GM12878 (cell line): ENCODE measurements around the gene ZNF527. TPM values are rescaled to one million over a fixed set of nuclear protein-coding genes. Genes with fewer than 3 reads are reported as not detected.

Source experiments
- HDAC2 ChIP-seq: fragments of 200-600 bp; sonication (generic); IDR thresholded peaks from 2 replicates; pipeline ENCODE4 v1.6.1; 2017
- KLF5 ChIP-seq: fragments of 450-650 bp; IDR thresholded peaks from 2 replicates; pipeline ENCODE4 v1.6.1; 2014; ENCODE audit warnings: mild to moderate bottlenecking; ENCODE audit not compliant: partially characterized antibody
- LARP7 ChIP-seq: fragments of 450-650 bp; IDR thresholded peaks from 2 replicates; pipeline ENCODE4 v1.6.1; 2017; ENCODE audit warnings: mild to moderate bottlenecking
- MTA3 ChIP-seq: IDR thresholded peaks from 2 replicates; pipeline ENCODE4 v1.6.1; 2012; ENCODE audit warnings: low read length, inconsistent platforms, borderline replicate concordance
- RBBP5 ChIP-seq: fragments of 200-600 bp; sonication (generic); conservative IDR thresholded peaks from 2 replicates; pipeline ENCODE4 v1.6.1; 2016
- RCOR1 ChIP-seq: conservative IDR thresholded peaks from 2 replicates; pipeline ENCODE4 v1.6.1; 2012; ENCODE audit warnings: low read depth, low read length, improper control_type of control experiment
- SMAD1 ChIP-seq: fragments of 450-650 bp; IDR thresholded peaks from 2 replicates; pipeline ENCODE4 v1.6.1; 2018; ENCODE audit warnings: mild to moderate bottlenecking, low read depth; ENCODE audit not compliant: partially characterized antibody
- SMC3 ChIP-seq: IDR thresholded peaks from 2 replicates; pipeline ENCODE4 v1.6.1; 2011; ENCODE audit warnings: low read length, improper control_type of control experiment, borderline replicate concordance
- SUZ12 ChIP-seq: fragments of 200-600 bp; sonication (generic); IDR thresholded peaks from one replicate; pipeline ENCODE4 v1.6.1; 2018; ENCODE audit warnings: antibody characterized with exemption, mild to moderate bottlenecking; ENCODE audit not compliant: unreplicated experiment
- polyA plus RNA-seq, 11 experiments: library from polyadenylated mRNA; depleted of rRNA in 4 of 11; unstranded in 6 of 11; stranded (reverse) in 5 of 11; fragments of >200 nt; fragmentation: Nextera tagmentation in 4 of 11; fragmentation: Illumina TruSeq in 1 of 11; extraction: Ambion mirVana in 4 of 11; extraction: Trizol in 1 of 11; gene quantifications; 1 replicate in 1 of 11; 2 replicates in 10 of 11; pipeline versions ENCODE4 v1.2.1 to v1.2.3, GENCODE V29; 2011 to 2016; ENCODE audit warnings: inconsistent platforms in 2 of 11, missing spikeins in 2 of 11, low read depth in 1 of 11
- total RNA-seq, 4 experiments: library from RNA; depleted of rRNA in 3 of 4; stranded (reverse); fragments of >200 nt in 3 of 4; fragmentation: Illumina TruSeq in 1 of 4; extraction: Trizol in 1 of 4; gene quantifications; 2 replicates each; pipeline versions ENCODE4 v1.2.1 to v1.2.3, GENCODE V29; 2013 to 2021
- TF ChIP-seq, protein P1 (sequence below): IDR thresholded peaks from 2 replicates; pipeline ENCODE4 v1.6.1; 2012; ENCODE audit warnings: improper control_type of control experiment, low read depth, low read length; ENCODE audit not compliant: insufficient replicate concordance
- TF ChIP-seq, protein P2 (sequence below): fragments of 150-350 bp; IDR thresholded peaks from 2 replicates; pipeline ENCODE4 v1.6.1; 2014; ENCODE audit warnings: mild to moderate bottlenecking, low read depth, low read length
- TF ChIP-seq, protein P3 (sequence below): fragments of 450-650 bp; IDR thresholded peaks from 2 replicates; pipeline ENCODE4 v1.6.1; 2016; ENCODE audit warnings: mild to moderate bottlenecking, moderate library complexity, borderline replicate concordance
- TF ChIP-seq, protein P4 (sequence below): fragments of 450-650 bp; IDR thresholded peaks from 2 replicates; pipeline ENCODE4 v1.6.1; 2016; ENCODE audit warnings: mild to moderate bottlenecking

ZNF527 gene
- total and polyA plus RNA-seq, 10 of the 15 experiments (the other 5 are each of a cell fraction or from before 2014, with no cell fraction given) = 2.0 to 5.6 (median 3.6) TPM

DNA sequence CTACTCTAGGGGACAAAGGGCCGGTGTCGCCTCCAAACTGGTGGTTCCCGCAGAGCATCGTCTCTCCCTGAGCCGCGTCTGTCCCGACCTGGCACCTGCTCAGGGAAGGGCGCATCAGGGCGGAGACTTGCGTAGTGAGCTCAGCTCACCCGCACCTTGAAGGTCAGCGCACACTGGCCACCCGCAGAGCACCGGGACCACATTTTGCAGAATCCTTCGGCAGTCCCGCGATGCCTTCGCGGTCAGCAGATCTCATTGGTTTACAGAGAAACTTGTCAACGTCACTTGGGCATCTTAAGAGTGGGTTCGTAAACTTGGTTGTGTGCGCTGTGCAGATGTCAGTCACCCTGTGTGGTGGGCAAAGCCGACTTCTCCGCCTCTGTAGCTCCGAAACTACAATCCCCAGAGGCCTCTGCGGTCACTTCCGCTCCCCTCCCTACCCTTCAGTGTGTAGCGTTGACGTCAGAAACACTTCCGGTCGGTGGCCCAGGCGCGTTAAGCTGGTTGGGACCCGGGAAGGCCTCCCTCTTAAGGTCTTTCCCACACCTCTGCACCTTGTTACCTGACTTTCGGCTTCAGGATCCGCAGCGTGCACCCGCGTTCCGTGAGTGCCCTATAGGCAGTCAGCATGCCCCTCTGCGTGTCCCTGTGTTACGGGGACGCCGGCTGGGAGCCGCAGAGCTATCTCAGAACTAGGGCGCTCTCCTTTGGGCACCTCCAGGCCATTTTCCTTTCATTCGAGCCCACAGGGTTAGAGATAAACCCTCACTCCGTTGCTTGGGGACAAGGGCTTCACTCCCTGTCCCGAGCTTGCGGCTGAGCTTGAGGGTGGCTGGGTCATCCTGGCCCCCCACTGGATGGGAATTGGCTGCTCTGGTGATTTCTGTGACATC, 36.5 kb upstream of the ZNF527 start (continued):
- TF ChIP-seq, protein P1, sequence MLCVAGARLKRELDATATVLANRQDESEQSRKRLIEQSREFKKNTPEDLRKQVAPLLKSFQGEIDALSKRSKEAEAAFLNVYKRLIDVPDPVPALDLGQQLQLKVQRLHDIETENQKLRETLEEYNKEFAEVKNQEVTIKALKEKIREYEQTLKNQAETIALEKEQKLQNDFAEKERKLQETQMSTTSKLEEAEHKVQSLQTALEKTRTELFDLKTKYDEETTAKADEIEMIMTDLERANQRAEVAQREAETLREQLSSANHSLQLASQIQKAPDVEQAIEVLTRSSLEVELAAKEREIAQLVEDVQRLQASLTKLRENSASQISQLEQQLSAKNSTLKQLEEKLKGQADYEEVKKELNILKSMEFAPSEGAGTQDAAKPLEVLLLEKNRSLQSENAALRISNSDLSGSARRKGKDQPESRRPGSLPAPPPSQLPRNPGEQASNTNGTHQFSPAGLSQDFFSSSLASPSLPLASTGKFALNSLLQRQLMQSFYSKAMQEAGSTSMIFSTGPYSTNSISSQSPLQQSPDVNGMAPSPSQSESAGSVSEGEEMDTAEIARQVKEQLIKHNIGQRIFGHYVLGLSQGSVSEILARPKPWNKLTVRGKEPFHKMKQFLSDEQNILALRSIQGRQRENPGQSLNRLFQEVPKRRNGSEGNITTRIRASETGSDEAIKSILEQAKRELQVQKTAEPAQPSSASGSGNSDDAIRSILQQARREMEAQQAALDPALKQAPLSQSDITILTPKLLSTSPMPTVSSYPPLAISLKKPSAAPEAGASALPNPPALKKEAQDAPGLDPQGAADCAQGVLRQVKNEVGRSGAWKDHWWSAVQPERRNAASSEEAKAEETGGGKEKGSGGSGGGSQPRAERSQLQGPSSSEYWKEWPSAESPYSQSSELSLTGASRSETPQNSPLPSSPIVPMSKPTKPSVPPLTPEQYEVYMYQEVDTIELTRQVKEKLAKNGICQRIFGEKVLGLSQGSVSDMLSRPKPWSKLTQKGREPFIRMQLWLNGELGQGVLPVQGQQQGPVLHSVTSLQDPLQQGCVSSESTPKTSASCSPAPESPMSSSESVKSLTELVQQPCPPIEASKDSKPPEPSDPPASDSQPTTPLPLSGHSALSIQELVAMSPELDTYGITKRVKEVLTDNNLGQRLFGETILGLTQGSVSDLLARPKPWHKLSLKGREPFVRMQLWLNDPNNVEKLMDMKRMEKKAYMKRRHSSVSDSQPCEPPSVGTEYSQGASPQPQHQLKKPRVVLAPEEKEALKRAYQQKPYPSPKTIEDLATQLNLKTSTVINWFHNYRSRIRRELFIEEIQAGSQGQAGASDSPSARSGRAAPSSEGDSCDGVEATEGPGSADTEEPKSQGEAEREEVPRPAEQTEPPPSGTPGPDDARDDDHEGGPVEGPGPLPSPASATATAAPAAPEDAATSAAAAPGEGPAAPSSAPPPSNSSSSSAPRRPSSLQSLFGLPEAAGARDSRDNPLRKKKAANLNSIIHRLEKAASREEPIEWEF = no peak
- TF ChIP-seq KLF5 (no peak), LARP7 (peak; percentile 34; the same call in 1 of the 2 replicates), RCOR1 (no peak), RBBP5 (no peak), MTA3 (no peak), SMAD1 (no peak), SUZ12 (no peak), SMC3 (no peak), HDAC2 (no peak)
- TF ChIP-seq, protein P2, sequence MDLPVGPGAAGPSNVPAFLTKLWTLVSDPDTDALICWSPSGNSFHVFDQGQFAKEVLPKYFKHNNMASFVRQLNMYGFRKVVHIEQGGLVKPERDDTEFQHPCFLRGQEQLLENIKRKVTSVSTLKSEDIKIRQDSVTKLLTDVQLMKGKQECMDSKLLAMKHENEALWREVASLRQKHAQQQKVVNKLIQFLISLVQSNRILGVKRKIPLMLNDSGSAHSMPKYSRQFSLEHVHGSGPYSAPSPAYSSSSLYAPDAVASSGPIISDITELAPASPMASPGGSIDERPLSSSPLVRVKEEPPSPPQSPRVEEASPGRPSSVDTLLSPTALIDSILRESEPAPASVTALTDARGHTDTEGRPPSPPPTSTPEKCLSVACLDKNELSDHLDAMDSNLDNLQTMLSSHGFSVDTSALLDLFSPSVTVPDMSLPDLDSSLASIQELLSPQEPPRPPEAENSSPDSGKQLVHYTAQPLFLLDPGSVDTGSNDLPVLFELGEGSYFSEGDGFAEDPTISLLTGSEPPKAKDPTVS = 0 out of 2 replicates have a peak, but pooled peaks have one; percentile 10
- TF ChIP-seq, protein P3, sequence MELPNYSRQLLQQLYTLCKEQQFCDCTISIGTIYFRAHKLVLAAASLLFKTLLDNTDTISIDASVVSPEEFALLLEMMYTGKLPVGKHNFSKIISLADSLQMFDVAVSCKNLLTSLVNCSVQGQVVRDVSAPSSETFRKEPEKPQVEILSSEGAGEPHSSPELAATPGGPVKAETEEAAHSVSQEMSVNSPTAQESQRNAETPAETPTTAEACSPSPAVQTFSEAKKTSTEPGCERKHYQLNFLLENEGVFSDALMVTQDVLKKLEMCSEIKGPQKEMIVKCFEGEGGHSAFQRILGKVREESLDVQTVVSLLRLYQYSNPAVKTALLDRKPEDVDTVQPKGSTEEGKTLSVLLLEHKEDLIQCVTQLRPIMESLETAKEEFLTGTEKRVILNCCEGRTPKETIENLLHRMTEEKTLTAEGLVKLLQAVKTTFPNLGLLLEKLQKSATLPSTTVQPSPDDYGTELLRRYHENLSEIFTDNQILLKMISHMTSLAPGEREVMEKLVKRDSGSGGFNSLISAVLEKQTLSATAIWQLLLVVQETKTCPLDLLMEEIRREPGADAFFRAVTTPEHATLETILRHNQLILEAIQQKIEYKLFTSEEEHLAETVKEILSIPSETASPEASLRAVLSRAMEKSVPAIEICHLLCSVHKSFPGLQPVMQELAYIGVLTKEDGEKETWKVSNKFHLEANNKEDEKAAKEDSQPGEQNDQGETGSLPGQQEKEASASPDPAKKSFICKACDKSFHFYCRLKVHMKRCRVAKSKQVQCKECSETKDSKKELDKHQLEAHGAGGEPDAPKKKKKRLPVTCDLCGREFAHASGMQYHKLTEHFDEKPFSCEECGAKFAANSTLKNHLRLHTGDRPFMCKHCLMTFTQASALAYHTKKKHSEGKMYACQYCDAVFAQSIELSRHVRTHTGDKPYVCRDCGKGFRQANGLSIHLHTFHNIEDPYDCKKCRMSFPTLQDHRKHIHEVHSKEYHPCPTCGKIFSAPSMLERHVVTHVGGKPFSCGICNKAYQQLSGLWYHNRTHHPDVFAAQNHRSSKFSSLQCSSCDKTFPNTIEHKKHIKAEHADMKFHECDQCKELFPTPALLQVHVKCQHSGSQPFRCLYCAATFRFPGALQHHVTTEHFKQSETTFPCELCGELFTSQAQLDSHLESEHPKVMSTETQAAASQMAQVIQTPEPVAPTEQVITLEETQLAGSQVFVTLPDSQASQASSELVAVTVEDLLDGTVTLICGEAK = peak; percentile 94
- TF ChIP-seq, protein P4, sequence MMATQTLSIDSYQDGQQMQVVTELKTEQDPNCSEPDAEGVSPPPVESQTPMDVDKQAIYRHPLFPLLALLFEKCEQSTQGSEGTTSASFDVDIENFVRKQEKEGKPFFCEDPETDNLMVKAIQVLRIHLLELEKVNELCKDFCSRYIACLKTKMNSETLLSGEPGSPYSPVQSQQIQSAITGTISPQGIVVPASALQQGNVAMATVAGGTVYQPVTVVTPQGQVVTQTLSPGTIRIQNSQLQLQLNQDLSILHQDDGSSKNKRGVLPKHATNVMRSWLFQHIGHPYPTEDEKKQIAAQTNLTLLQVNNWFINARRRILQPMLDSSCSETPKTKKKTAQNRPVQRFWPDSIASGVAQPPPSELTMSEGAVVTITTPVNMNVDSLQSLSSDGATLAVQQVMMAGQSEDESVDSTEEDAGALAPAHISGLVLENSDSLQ = peak; percentile 92
